ENCODE data around the gene SPACA9.

The SPACA9 gene

DNA sequence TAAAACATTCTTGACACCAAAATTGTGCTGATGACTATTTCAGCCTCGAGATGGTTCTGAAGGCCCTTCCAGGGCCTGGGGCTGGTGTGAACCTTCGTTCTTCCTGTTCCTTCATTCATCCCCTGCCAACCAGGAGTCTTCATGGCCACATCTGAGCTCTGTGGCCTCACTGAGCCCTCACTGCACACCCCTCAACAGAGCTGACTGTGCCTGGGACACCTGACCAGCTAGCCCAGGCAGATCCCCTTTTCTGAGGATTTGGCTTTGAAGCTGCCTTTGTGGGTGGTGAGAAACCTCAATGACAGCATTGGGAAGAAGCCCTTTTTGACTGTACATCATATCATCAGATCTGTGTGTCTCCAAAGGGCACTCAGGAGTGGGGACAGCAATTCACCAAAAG lies 14.4 kb upstream of the SPACA9 start:
- no peak overlapping the region for H3K9ac ChIP-seq (ENCODE audit: low read length in 2 of 2)
- no peaks in the 10 kb centered on the region for H3K27me3 ChIP-seq (ENCODE audit: control insufficient read depth in 1 of 2, insufficient read depth in 2 of 2, low read length in 2 of 2)
- H3K27ac ChIP-seq (ENCODE audit: low read length), result no peak overlapping the region
- no peaks in the 10 kb centered on the region for H3K9me3 ChIP-seq (ENCODE audit: control insufficient read depth in 2 of 2, low read length in 2 of 2)
- H3K36me3 ChIP-seq (ENCODE audit: control insufficient read depth in 2 of 2, insufficient read depth in 2 of 2, low read length in 2 of 2), result no peaks in the 10 kb centered on the region
- no peak overlapping the region for H3K4me3 ChIP-seq (ENCODE audit: low read length in 2 of 2)
- no peaks in the 10 kb centered on the region for H3K4me1 ChIP-seq (ENCODE audit: control insufficient read depth, insufficient read depth, low read length)

DNA sequence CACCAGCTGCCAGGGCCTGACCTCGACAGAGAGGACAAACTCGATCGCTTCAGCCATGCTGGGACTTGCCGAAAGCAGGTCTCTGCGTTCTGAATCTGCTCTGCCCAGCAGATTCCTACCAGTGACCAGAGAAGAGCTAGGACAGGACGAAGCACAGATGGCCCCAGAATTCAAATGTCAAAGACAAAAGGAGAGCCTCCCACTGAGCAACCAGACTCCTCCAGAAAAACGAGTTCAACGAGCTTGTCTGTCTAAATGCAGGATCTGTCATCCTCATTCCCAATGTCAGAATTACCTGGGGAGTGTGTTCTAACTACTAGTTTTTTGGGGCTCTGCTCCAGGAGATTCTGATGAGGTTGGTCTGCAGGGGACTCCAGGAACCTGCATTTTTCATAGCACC lies 14.0 kb upstream of the SPACA9 start:
- Histone ChIP-seq H3K9me3 (ENCODE audit: control insufficient read depth in 2 of 2, low read length in 2 of 2) (no peaks in the 10 kb centered on the region), H3K36me3 (ENCODE audit: control insufficient read depth in 2 of 2, insufficient read depth in 2 of 2, low read length in 2 of 2) (no peaks in the 10 kb centered on the region), H3K4me1 (ENCODE audit: control insufficient read depth, insufficient read depth, low read length) (peaks cover 3% of the 10 kb centered on the region), H3K9ac (ENCODE audit: low read length in 2 of 2) (no peak overlapping the region), H3K27ac (ENCODE audit: low read length) (no peak overlapping the region), H3K4me3 (ENCODE audit: low read length in 2 of 2) (no peak overlapping the region), H3K27me3 (ENCODE audit: control insufficient read depth in 1 of 2, insufficient read depth in 2 of 2, low read length in 2 of 2) (no peaks in the 10 kb centered on the region)

- H3K36me3 ChIP-seq (ENCODE audit: control insufficient read depth in 2 of 2, insufficient read depth in 2 of 2, low read length in 2 of 2), result no peaks in the 10 kb centered on the region
- no peak overlapping the region for H3K9ac ChIP-seq (ENCODE audit: low read length in 2 of 2)
- peaks cover 22% of the 10 kb centered on the region for H3K4me1 ChIP-seq (ENCODE audit: control insufficient read depth, insufficient read depth, low read length)
- H3K27me3 ChIP-seq (ENCODE audit: control insufficient read depth in 1 of 2, insufficient read depth in 2 of 2, low read length in 2 of 2), result no peaks in the 10 kb centered on the region
- H3K27ac ChIP-seq (ENCODE audit: low read length), result peak overlapping the region; percentile 18
- no peaks in the 10 kb centered on the region for H3K9me3 ChIP-seq (ENCODE audit: control insufficient read depth in 2 of 2, low read length in 2 of 2)
- no peak overlapping the region for H3K4me3 ChIP-seq (ENCODE audit: low read length in 2 of 2)
Observed at GRCh38 chr9:132866898-132867297, 11.8 kb upstream of the SPACA9 start.

DNA sequence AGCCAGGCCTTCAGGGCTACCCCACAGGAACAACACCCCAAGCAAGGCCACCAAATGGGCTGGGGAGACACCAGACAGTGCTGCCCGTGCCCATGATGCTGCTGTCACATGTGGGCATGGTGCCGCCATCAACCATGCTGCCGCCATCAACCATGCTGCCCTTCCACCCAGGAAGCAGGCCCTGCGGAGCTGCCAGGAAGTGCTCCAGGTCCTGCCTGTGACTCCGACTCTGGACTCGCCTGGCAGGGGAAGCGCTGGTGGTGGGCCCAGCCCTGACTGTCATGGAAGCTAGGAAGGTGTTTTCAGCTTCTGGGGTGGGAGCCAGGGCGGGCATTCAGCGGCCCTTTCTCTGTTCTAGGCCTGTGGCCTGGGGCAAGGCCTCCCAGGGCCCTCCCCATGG lies 9.4 kb upstream of the SPACA9 start:
- no peak overlapping the region for H3K27ac ChIP-seq (ENCODE audit: low read length)
- H3K4me1 ChIP-seq (ENCODE audit: control insufficient read depth, insufficient read depth, low read length), result peaks cover 22% of the 10 kb centered on the region
- H3K9me3 ChIP-seq (ENCODE audit: control insufficient read depth in 2 of 2, low read length in 2 of 2), result no peaks in the 10 kb centered on the region
- H3K27me3 ChIP-seq (ENCODE audit: control insufficient read depth in 1 of 2, insufficient read depth in 2 of 2, low read length in 2 of 2), result no peaks in the 10 kb centered on the region
- H3K9ac ChIP-seq (ENCODE audit: low read length in 2 of 2), result no peak overlapping the region
- no peaks in the 10 kb centered on the region for H3K36me3 ChIP-seq (ENCODE audit: control insufficient read depth in 2 of 2, insufficient read depth in 2 of 2, low read length in 2 of 2)
- no peak overlapping the region for H3K4me3 ChIP-seq (ENCODE audit: low read length in 2 of 2)

GRCh38 chr9:132873403-132873802 lies 5.3 kb upstream of the SPACA9 start:
- Histone ChIP-seq H3K36me3 (ENCODE audit: control insufficient read depth in 2 of 2, insufficient read depth in 2 of 2, low read length in 2 of 2) (no peaks in the 10 kb centered on the region), H3K9me3 (ENCODE audit: control insufficient read depth in 2 of 2, low read length in 2 of 2) (no peaks in the 10 kb centered on the region), H3K4me3 (ENCODE audit: low read length in 2 of 2) (no peak overlapping the region), H3K4me1 (ENCODE audit: control insufficient read depth, insufficient read depth, low read length) (peaks cover 32% of the 10 kb centered on the region), H3K9ac (ENCODE audit: low read length in 2 of 2) (no peak overlapping the region), H3K27me3 (ENCODE audit: control insufficient read depth in 1 of 2, insufficient read depth in 2 of 2, low read length in 2 of 2) (no peaks in the 10 kb centered on the region), H3K27ac (ENCODE audit: low read length) (no peak overlapping the region)

GRCh38 chr9:132875159-132875558 lies 3.5 kb upstream of the SPACA9 start:
- H3K9ac ChIP-seq (ENCODE audit: low read length in 2 of 2), result no peak overlapping the region
- peaks cover 36% of the 10 kb centered on the region for H3K4me1 ChIP-seq (ENCODE audit: control insufficient read depth, insufficient read depth, low read length)
- H3K27ac ChIP-seq (ENCODE audit: low read length), result no peak overlapping the region
- H3K9me3 ChIP-seq (ENCODE audit: control insufficient read depth in 2 of 2, low read length in 2 of 2), result no peaks in the 10 kb centered on the region
- H3K27me3 ChIP-seq (ENCODE audit: control insufficient read depth in 1 of 2, insufficient read depth in 2 of 2, low read length in 2 of 2), result no peaks in the 10 kb centered on the region
- no peaks in the 10 kb centered on the region for H3K36me3 ChIP-seq (ENCODE audit: control insufficient read depth in 2 of 2, insufficient read depth in 2 of 2, low read length in 2 of 2)
- no peak overlapping the region for H3K4me3 ChIP-seq (ENCODE audit: low read length in 2 of 2)

DNA sequence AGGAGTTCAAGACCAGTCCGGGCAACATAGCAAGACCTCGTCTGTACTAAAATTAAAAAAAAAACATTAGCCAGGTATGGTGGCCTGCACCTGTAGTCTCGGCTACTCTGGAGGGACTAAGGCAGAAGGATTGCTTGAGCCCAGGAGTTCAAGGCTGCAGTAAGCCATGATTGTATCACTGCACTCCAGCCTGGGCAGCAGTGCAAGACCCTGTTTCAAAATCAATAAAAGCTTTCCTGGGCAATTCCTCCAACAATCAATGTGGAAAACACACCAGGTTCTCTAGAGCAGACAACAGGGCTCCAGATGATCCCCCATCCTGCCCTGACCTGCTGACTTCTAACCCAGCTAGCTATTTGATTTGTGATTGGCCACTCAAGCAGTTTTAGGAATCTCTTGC lies 1.8 kb upstream of the SPACA9 start:
- Histone ChIP-seq H3K9me3 (ENCODE audit: control insufficient read depth in 2 of 2, low read length in 2 of 2) (no peaks in the 10 kb centered on the region), H3K4me3 (ENCODE audit: low read length in 2 of 2) (no peak overlapping the region), H3K27ac (ENCODE audit: low read length) (no peak overlapping the region), H3K4me1 (ENCODE audit: control insufficient read depth, insufficient read depth, low read length) (peaks cover 21% of the 10 kb centered on the region), H3K27me3 (ENCODE audit: control insufficient read depth in 1 of 2, insufficient read depth in 2 of 2, low read length in 2 of 2) (no peaks in the 10 kb centered on the region), H3K36me3 (ENCODE audit: control insufficient read depth in 2 of 2, insufficient read depth in 2 of 2, low read length in 2 of 2) (no peaks in the 10 kb centered on the region), H3K9ac (ENCODE audit: low read length in 2 of 2) (no peak overlapping the region)

DNA sequence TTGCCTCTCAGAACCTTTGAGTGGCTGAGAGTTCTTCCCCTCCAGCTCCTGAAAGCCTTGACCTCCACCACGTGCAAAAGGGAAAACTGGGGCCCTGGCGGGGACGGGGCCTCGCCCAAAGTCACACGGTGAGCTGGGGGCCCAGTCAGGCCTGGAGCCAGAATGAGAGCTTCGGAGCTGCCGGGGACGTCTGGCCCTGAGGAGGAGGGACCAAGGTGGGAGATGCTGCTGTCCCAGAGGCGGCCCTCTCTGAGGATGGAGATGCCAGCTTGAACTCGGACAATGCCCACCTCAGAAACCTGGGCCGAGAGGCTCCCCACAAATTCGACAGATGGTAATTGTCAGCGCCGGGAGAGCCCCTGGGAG lies 1.3 kb upstream of the SPACA9 start:
- Histone ChIP-seq H3K4me1 (ENCODE audit: control insufficient read depth, insufficient read depth, low read length) (peaks cover 21% of the 10 kb centered on the region), H3K36me3 (ENCODE audit: control insufficient read depth in 2 of 2, insufficient read depth in 2 of 2, low read length in 2 of 2) (no peaks in the 10 kb centered on the region), H3K27ac (ENCODE audit: low read length) (peak overlapping the region; percentile 95), H3K4me3 (ENCODE audit: low read length in 2 of 2) (peak overlapping the region; percentile 94 to 96), H3K9me3 (ENCODE audit: control insufficient read depth in 2 of 2, low read length in 2 of 2) (no peaks in the 10 kb centered on the region), H3K9ac (ENCODE audit: low read length in 2 of 2) (peak overlapping the region; percentile 93 to 98), H3K27me3 (ENCODE audit: control insufficient read depth in 1 of 2, insufficient read depth in 2 of 2, low read length in 2 of 2) (no peaks in the 10 kb centered on the region)

DNA sequence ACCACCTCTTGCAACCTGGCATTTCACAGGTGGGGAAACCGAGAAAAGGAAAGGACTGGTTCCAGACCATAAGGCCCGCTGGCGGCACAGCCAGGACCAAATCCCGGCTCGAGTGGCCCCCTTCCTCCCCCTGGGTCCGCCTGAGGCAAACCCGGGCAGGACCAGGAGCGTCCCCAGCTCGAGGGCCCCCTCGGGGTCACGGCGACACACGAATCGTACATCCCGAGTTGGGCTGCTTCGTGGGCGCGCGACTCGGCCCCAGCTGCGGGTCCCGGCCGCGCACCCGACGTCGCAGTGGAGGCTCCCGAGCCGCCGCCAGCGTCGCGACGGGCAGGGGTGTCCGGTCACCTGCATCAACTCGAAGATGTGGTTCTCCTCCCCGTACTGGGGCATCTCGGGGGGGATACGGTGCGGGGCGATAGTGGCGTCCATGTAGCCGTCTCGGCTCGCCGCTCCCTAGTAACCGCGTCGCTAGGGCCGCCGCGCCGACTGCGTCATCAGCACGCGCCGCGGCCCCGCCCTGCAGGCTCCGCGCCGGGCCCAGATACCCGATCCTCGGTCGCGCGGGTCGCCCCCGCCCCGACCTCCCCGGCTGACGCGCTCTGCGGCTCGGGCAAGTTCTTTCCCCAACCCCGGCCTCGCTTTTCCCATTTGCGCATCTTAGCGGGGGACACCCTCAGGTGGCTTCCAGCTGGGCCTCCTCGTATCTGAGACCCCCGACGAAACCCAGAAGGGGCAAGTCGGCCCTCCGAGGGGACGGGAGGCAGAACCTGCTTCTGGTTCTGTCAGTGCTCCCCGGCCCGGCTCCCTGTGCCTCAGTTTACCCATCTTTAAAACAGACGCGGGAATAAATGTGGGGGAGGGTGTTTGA lies 639 bp upstream of the SPACA9 start, which contains the start of gene AK8:
Gene AK8, minus strand, starts transcription at position 461 of the 871 bp plus-strand sequence. Its CDS starts 29 bp downstream, at position 432.
- H3K4me3 ChIP-seq (ENCODE audit: low read length in 2 of 2), result peak within 1 kb of the TSS; percentile 94 to 96

GRCh38 chr9:132879457-132880323 lies 992 bp downstream of the SPACA9 start:
- Histone ChIP-seq H3K9ac (ENCODE audit: low read length in 2 of 2) (peak overlapping the region; percentile 68 to 98), H3K27ac (ENCODE audit: low read length) (peak overlapping the region; percentile 95), H3K27me3 (ENCODE audit: control insufficient read depth in 1 of 2, insufficient read depth in 2 of 2, low read length in 2 of 2) (no peaks in the 10 kb centered on the region), H3K4me3 (ENCODE audit: low read length in 2 of 2) (peak overlapping the region; percentile 94 to 96), H3K9me3 (ENCODE audit: control insufficient read depth in 2 of 2, low read length in 2 of 2) (no peaks in the 10 kb centered on the region), H3K4me1 (ENCODE audit: control insufficient read depth, insufficient read depth, low read length) (peaks cover 21% of the 10 kb centered on the region), H3K36me3 (ENCODE audit: control insufficient read depth in 2 of 2, insufficient read depth in 2 of 2, low read length in 2 of 2) (peaks cover 4 to 5% of the 10 kb centered on the region in 2 donors)

More for the DNA sequence above, 639 bp upstream of the SPACA9 start, which contains the start of gene AK8:
- H3K4me1 ChIP-seq (ENCODE audit: control insufficient read depth, insufficient read depth, low read length), result peaks cover 21% of the 10 kb centered on the region
- peak within 1 kb of the TSS; percentile 95 for H3K27ac ChIP-seq (ENCODE audit: low read length)
- H3K9ac ChIP-seq (ENCODE audit: low read length in 2 of 2), result peak within 1 kb of the TSS; percentile 93 to 98
- no peaks in the 10 kb centered on the region for H3K9me3 ChIP-seq (ENCODE audit: control insufficient read depth in 2 of 2, low read length in 2 of 2)
- H3K36me3 ChIP-seq (ENCODE audit: control insufficient read depth in 2 of 2, insufficient read depth in 2 of 2, low read length in 2 of 2), result no peaks in the 10 kb centered on the region
- H3K27me3 ChIP-seq (ENCODE audit: control insufficient read depth in 1 of 2, insufficient read depth in 2 of 2, low read length in 2 of 2), result no peaks in the 10 kb centered on the region
